Stomach (tissue), 9 donors: ENCODE data around the gene STON2. TPM values are rescaled to one million over a fixed set of nuclear protein-coding genes. Genes with fewer than 3 reads are reported as not detected.
A peak's percentile ranks its signal among the peaks of the same experiment; 100 is the strongest.

Source experiments
- DNase-seq, 2 donors: peaks; one replicate each; pipeline versions ENCODE4 v3.0.0 to v3.0.0-alpha.2; 2013 to 2019
- H3K27ac ChIP-seq, 5 donors: fragments of 200-600 bp in 4 of 5; sonication (generic) in 4 of 5; one replicate each; pipeline ENCODE4 v1.5.1; 2013 to 2019; ENCODE audit warnings: mild to moderate bottlenecking in 1 of 5, moderate library complexity in 1 of 5
- H3K27me3 ChIP-seq, 3 donors: fragments of 200-600 bp; sonication (generic); one replicate each; pipeline ENCODE4 v1.5.1; 2017 to 2019; ENCODE audit warnings: mixed run types in 1 of 3
- H3K36me3 ChIP-seq, 4 donors: fragments of 200-600 bp; sonication (generic); 1 replicate in 3 of 4; 2 replicates in 1 of 4; pipeline ENCODE4 v1.5.1; 2016 to 2019
- H3K4me1 ChIP-seq, 4 donors: fragments of 200-600 bp; sonication (generic); one replicate each; pipeline ENCODE4 v1.5.1; 2016 to 2019
- H3K4me3 ChIP-seq, 4 donors: fragments of 200-600 bp; sonication (generic) in 3 of 4; one replicate each; pipeline ENCODE4 v1.5.1; 2016 to 2019; ENCODE audit warnings: mild to moderate bottlenecking in 1 of 4
- H3K9me3 ChIP-seq, 4 donors: fragments of 200-600 bp; sonication (generic); one replicate each; pipeline ENCODE4 v1.5.1; 2016 to 2019
- EP300 ChIP-seq: sonication (generic); formaldehyde crosslinking; IDR thresholded peaks from one replicate; pipeline ENCODE4 v1.6.1; 2017; ENCODE audit warnings: antibody characterized with exemption
- POLR2A ChIP-seq, 4 donors: fragments of 450-650 bp; IDR thresholded peaks; one replicate each; pipeline ENCODE4 v1.6.1; 2016; ENCODE audit warnings: antibody characterized with exemption in 4 of 4, control low read depth in 2 of 4, mild to moderate bottlenecking in 1 of 4, moderate library complexity in 1 of 4
- POLR2AphosphoS5 ChIP-seq, 3 donors: sonication (generic); formaldehyde crosslinking; IDR thresholded peaks; one replicate each; pipeline ENCODE4 v1.6.1; 2016; ENCODE audit warnings: antibody characterized with exemption in 3 of 3
- WGBS, 5 donors: extraction: QIAGEN DNeasy Blood & Tissue Kit in 3 of 5; methylation state at CpG; one replicate each; pipeline versions ENCODE4 v1.1.5 to v1.1.7; 2013 to 2018; 5-methylcytosine and 5-hydroxymethylcytosine counted together
- intact Hi-C: fragments of 100-400 bp; cut with DNase I; formaldehyde crosslinking; loops from one replicate; pipeline ENCODE4 v1.15.1; 2023; ENCODE audit warnings: low total_unique reads
- polyA plus RNA-seq, 3 donors: library from polyadenylated mRNA; stranded (reverse); fragments of 200-250 nt; gene quantifications; one replicate each; pipeline ENCODE4 v1.2.3, GENCODE V29; 2013
- total RNA-seq, 5 donors: library from RNA; depleted of rRNA; stranded (reverse); fragments of >200 nt; gene quantifications; one replicate each; pipeline versions ENCODE4 v1.1.0 to v1.2.3, GENCODE V29; 2014 to 2016
- TF ChIP-seq, protein P1 (sequence below), 7 experiments: fragments of 450-650 bp in 4 of 7; fragments of 200-600 bp in 3 of 7; sonication (generic) in 3 of 7; IDR thresholded peaks; one replicate each; pipeline ENCODE4 v1.5.1; 2016 to 2019; ENCODE audit warnings: antibody characterized with exemption in 7 of 7, control low read depth in 2 of 7, mild to moderate bottlenecking in 1 of 7
- donor health status: healthy with polysubstance abuse.
- donor health status: Bipolar disorder and iron deficiency.
- donor health status: healthy.

STON2 gene
- total and polyA plus RNA-seq, 8 donors: 1.4 to 50.2 (median 8.3) TPM

DNA sequence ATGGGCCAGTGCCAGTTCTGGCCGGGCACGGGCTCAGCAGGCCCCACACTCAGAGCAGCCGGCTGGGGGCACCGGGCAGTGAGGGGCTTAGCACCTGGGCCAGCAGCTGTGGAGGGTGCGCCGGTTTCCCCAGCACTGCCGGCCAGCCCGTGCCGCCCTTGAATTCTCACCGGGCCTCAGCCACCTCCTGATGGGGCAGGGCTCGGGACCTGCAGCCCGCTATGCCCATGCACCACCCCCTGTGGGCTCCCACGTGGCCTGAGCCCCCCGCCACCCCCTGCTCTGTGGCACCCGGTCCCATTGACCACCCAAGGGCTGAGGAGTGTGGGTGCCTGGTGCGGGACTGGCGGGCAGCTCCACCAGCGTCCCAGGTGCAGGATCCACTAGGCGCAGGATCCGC, 164.0 kb downstream of the STON2 start:
- no peak for TF ChIP-seq POLR2A (IDR thresholded peaks at IDR 0.05)
- no peak for TF ChIP-seq POLR2AphosphoS5 (IDR thresholded peaks at IDR 0.05)
- TF ChIP-seq, protein P1, sequence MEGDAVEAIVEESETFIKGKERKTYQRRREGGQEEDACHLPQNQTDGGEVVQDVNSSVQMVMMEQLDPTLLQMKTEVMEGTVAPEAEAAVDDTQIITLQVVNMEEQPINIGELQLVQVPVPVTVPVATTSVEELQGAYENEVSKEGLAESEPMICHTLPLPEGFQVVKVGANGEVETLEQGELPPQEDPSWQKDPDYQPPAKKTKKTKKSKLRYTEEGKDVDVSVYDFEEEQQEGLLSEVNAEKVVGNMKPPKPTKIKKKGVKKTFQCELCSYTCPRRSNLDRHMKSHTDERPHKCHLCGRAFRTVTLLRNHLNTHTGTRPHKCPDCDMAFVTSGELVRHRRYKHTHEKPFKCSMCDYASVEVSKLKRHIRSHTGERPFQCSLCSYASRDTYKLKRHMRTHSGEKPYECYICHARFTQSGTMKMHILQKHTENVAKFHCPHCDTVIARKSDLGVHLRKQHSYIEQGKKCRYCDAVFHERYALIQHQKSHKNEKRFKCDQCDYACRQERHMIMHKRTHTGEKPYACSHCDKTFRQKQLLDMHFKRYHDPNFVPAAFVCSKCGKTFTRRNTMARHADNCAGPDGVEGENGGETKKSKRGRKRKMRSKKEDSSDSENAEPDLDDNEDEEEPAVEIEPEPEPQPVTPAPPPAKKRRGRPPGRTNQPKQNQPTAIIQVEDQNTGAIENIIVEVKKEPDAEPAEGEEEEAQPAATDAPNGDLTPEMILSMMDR (IDR thresholded peaks at IDR 0.05): no peak
- no peak for TF ChIP-seq EP300
- H3K4me1 ChIP-seq: no peaks in the 10 kb centered on the region

DNA sequence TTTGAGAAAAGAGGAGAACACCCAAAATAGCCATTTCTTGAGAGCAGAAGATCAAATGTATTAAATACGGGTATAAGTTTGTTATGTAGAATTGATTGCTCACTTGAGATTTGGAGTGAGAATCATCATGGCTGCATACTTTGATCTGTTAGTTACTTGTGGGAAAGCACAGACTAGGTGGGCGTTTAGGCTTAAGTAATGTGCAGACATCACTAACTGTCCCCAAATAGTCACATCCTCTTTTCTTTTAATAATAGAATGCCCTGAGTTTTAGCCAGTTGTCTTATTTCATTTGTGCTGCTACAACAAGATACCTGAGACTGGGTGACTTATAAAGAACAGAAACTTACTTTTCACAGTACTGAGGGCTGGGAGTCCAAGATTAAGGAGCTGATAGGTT, 165.0 kb downstream of the STON2 start:
- Histone ChIP-seq H3K27ac (no peak overlapping the region), H3K27me3 (no peaks in the 10 kb centered on the region), H3K9me3 (no peaks in the 10 kb centered on the region), H3K4me1 (no peaks in the 10 kb centered on the region), H3K36me3 (no peaks in the 10 kb centered on the region), H3K4me3 (no peak overlapping the region)
- intact Hi-C loops: no loop called here
- 68 to 81% (median 75%) methylated on average over 2 of the region's 2 CpGs for WGBS, 5 donors
- TF ChIP-seq POLR2A (IDR thresholded peaks at IDR 0.05) (no peak), EP300 (no peak), POLR2AphosphoS5 (IDR thresholded peaks at IDR 0.05) (no peak)
- TF ChIP-seq, protein P1 (IDR thresholded peaks at IDR 0.05): no peak
- no peak for DNase-seq

More for the DNA sequence above, 164.0 kb downstream of the STON2 start:
- Histone ChIP-seq H3K36me3 (no peaks in the 10 kb centered on the region), H3K27ac (no peak overlapping the region), H3K4me3 (no peak overlapping the region), H3K27me3 (no peaks in the 10 kb centered on the region), H3K9me3 (no peaks in the 10 kb centered on the region)
- 95 to 97% (median 96%) methylated on average over 8 to 20 of the region's 20 CpGs for WGBS, 5 donors
- DNase-seq: no peak
- intact Hi-C loops: no loop called here

DNA sequence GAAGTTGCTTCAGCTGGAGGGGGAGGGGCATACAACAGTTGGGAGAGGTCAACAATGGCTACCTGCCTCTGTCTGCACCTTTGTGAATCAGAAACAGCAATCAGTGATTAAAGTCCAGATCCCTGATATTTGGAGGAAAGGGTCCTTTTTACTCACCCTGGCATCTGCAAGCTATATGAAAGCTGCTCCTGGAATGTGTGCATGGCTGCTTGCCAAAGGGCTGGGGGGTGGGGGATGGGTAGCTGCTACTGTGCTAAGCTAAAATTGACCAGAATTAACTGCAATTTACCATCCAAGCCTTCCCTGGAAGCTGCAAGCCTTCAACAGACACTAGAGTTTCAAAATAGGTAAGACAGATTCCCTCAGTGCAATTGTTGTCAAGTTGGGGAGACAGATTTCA, 165.8 kb downstream of the STON2 start:
- H3K9me3 ChIP-seq: no peaks in the 10 kb centered on the region
- no peaks in the 10 kb centered on the region for H3K4me1 ChIP-seq
- no peak overlapping the region for H3K4me3 ChIP-seq
- H3K27me3 ChIP-seq: no peaks in the 10 kb centered on the region
- intact Hi-C loops: no loop called here
- TF ChIP-seq, protein P1 (IDR thresholded peaks at IDR 0.05): no peak
- TF ChIP-seq EP300 (no peak), POLR2AphosphoS5 (IDR thresholded peaks at IDR 0.05) (no peak), POLR2A (IDR thresholded peaks at IDR 0.05) (no peak)
- DNase-seq: peak in 1 of 2 donors; percentile 63
- no peaks in the 10 kb centered on the region for H3K36me3 ChIP-seq
- H3K27ac ChIP-seq: no peak overlapping the region

DNA sequence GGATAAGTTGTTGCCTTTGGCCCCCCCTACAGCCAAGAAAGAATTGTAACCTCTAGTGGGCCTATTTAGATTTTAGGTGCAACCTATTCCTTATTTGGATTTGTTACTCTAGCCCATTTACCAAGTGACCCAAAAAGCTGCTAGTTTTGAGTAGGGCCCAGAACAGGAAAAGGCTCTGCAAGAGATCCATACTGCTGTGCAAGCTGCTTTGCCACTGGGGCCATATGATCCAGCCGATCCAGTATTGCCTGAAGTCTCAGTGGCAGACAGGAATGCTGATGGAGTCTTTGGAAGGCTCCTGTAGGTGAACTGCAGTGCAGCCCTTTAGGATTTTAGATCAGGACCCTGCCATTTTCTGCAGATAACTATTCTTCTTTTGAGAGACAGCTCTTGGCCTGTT, 166.5 kb downstream of the STON2 start:
- H3K27me3 ChIP-seq: no peaks in the 10 kb centered on the region
- intact Hi-C loops: no loop called here
- 78 to 97% (median 91%) methylated on average over 1 of the region's 1 CpG for WGBS, 5 donors
- H3K27ac ChIP-seq: no peak overlapping the region
- no peaks in the 10 kb centered on the region for H3K9me3 ChIP-seq
- DNase-seq: no peak
- no peaks in the 10 kb centered on the region for H3K36me3 ChIP-seq
- TF ChIP-seq, protein P1 (IDR thresholded peaks at IDR 0.05): no peak
- TF ChIP-seq EP300: no peak
- no peaks in the 10 kb centered on the region for H3K4me1 ChIP-seq
- no peak overlapping the region for H3K4me3 ChIP-seq
